Activated naive CD4-positive, alpha-beta T cell treated with anti-CD3 and anti-CD28 coated beads for 36 hours (primary cell): ENCODE results near the gene RFT1. TPM values are rescaled to one million over a fixed set of nuclear protein-coding genes. Genes with fewer than 3 reads are reported as not detected.

Source experiments
- CTCF ChIA-PET: fragments of 350-600 bp; sonication (Branson Sonifier 250); formaldehyde crosslinking; loops from one replicate; lab custom pipeline; 2021; ENCODE audit warnings: antibody characterized with exemption; lab: Charles Lee
- DNase-seq: peaks from one replicate; pipeline ENCODE4 v3.0.0-alpha.2; 2020
- H3K27ac Mint-ChIP-seq: one replicate; pipeline ENCODE4 v1.8.0; 2021; ENCODE audit warnings: mild to moderate bottlenecking, mixed read lengths
- H3K27me3 Mint-ChIP-seq: one replicate; pipeline ENCODE4 v1.8.0; 2021; ENCODE audit warnings: low read depth, mixed read lengths
- H3K36me3 Mint-ChIP-seq: one replicate; pipeline ENCODE4 v1.8.0; 2021; ENCODE audit warnings: low read depth, mixed read lengths
- H3K4me1 Mint-ChIP-seq: one replicate; pipeline ENCODE4 v1.8.0; 2021; ENCODE audit warnings: low read depth, mixed read lengths
- H3K4me3 Mint-ChIP-seq: one replicate; pipeline ENCODE4 v1.8.0; 2021; ENCODE audit warnings: mild to moderate bottlenecking, moderate library complexity, mixed read lengths
- H3K9me3 Mint-ChIP-seq: one replicate; pipeline ENCODE4 v1.8.0; 2021; ENCODE audit warnings: mixed read lengths
- intact Hi-C: fragments of 100-400 bp; cut with micrococcal nuclease; formaldehyde crosslinking; loops from one replicate; pipeline ENCODE4 v1.15.1; 2023
- total RNA-seq, 2 experiments: library from RNA; stranded (reverse); gene quantifications; one replicate each; pipeline ENCODE4 v1.2.3, GENCODE V29; 2021

RFT1 gene
- total RNA-seq, 2 experiments from 2014 or later = 29.9 to 31.7 TPM

GRCh38 chr3:53161820-53162671, 31.8 kb upstream of the RFT1 start:
- peaks cover 12% of the 10 kb centered on the region for H3K27me3 Mint-ChIP-seq
- CTCF ChIA-PET = interaction anchor here (0.7 kb wide), 1 partner anchor 11 kb away, joined by 3 read pairs; no protein-coding TSS in a partner anchor
- intact Hi-C loops = loop anchor here (1.0 to 2.0 kb wide), 4 partner anchors 32 to 185 kb away; partner anchors contain the start of genes DCP1A and RFT1

GRCh38 chr3:53161450-53161819, 31.2 kb upstream of the RFT1 start:
- intact Hi-C loops = loop anchor here (2.0 kb wide), 1 partner anchor 59 kb away; no protein-coding TSS in a partner anchor
- Mint-ChIP-seq H3K27me3 (peaks cover 17% of the 10 kb centered on the region), H3K4me1 (peaks cover 18% of the 10 kb centered on the region), H3K27ac (peak overlapping the region; percentile 59), H3K4me3 (peak overlapping the region; percentile 74), H3K9me3 (no peaks in the 10 kb centered on the region), H3K36me3 (no peaks in the 10 kb centered on the region)
- DNase-seq = peak; percentile 14
- CTCF ChIA-PET = interaction anchor here (3.4 kb wide), 1 partner anchor 27 kb away, joined by 14 read pairs; no protein-coding TSS in a partner anchor

More at GRCh38 chr3:53161820-53162671, 31.8 kb upstream of the RFT1 start:
- H3K4me1 Mint-ChIP-seq = peaks cover 18% of the 10 kb centered on the region
- peak overlapping the region; percentile 59 for H3K27ac Mint-ChIP-seq
- peak overlapping the region; percentile 74 for H3K4me3 Mint-ChIP-seq
- no peaks in the 10 kb centered on the region for H3K36me3 Mint-ChIP-seq
- peak; percentile 72 for DNase-seq
- H3K9me3 Mint-ChIP-seq = no peaks in the 10 kb centered on the region

GRCh38 chr3:53160660-53161449, 30.6 kb upstream of the RFT1 start, which contains the start of gene PRKCD:
Gene PRKCD, plus strand, starts transcription at chr3:53161209. Its CDS starts 17,214 bp downstream, at chr3:53178423.
- intact Hi-C loops = loop anchor here (2.0 kb wide), 1 partner anchor 58 kb away; no protein-coding TSS in a partner anchor
- CTCF ChIA-PET = interaction anchor here (0.6 to 3.4 kb wide), 3 partner anchors 15 to 29 kb away, joined by 4 to 14 read pairs (median 8); no protein-coding TSS in a partner anchor
- Mint-ChIP-seq H3K27me3 (peaks cover 18% of the 10 kb centered on the region), H3K27ac (peak within 1 kb of the TSS; percentile 59), H3K9me3 (no peaks in the 10 kb centered on the region), H3K4me1 (peaks cover 18% of the 10 kb centered on the region), H3K4me3 (peak within 1 kb of the TSS; percentile 74), H3K36me3 (no peaks in the 10 kb centered on the region)
- DNase-seq = peak; percentile 76

- CTCF ChIA-PET = interaction anchor here (0.6 to 3.4 kb wide), 4 partner anchors 15 to 1027 kb away, joined by 3 to 14 read pairs (median 6); no protein-coding TSS in a partner anchor
These were observed 29.9 kb upstream of the RFT1 start for GRCh38 chr3:53160061-53160659.

GRCh38 chr3:53159156-53160060, 29.2 kb upstream of the RFT1 start:
- Mint-ChIP-seq H3K27ac (no peak overlapping the region), H3K4me1 (peaks cover 18% of the 10 kb centered on the region), H3K4me3 (peak overlapping the region; percentile 48), H3K9me3 (no peaks in the 10 kb centered on the region), H3K36me3 (no peaks in the 10 kb centered on the region), H3K27me3 (peaks cover 31% of the 10 kb centered on the region)
- intact Hi-C loops = loop anchor here (2.0 kb wide), 1 partner anchor 57 kb away; no protein-coding TSS in a partner anchor
- no peak for DNase-seq
- CTCF ChIA-PET = interaction anchor here (0.7 to 3.4 kb wide), 4 partner anchors 25 to 1026 kb away, joined by 3 to 14 read pairs (median 7); no protein-coding TSS in a partner anchor

More at GRCh38 chr3:53160061-53160659, 29.9 kb upstream of the RFT1 start:
- intact Hi-C loops = loop anchor here (2.0 kb wide), 1 partner anchor 57 kb away; no protein-coding TSS in a partner anchor
- Mint-ChIP-seq H3K4me3 (peak overlapping the region; percentile 70), H3K36me3 (no peaks in the 10 kb centered on the region), H3K27ac (no peak overlapping the region), H3K27me3 (peaks cover 25% of the 10 kb centered on the region), H3K4me1 (peaks cover 18% of the 10 kb centered on the region), H3K9me3 (no peaks in the 10 kb centered on the region)
- DNase-seq = no peak

- no peak for DNase-seq
- H3K36me3 Mint-ChIP-seq = no peaks in the 10 kb centered on the region
- intact Hi-C loops = no loop called here
- no peak overlapping the region for H3K4me3 Mint-ChIP-seq
- no peaks in the 10 kb centered on the region for H3K9me3 Mint-ChIP-seq
- H3K27ac Mint-ChIP-seq = no peak overlapping the region
- peaks cover 35% of the 10 kb centered on the region for H3K27me3 Mint-ChIP-seq
- peaks cover 18% of the 10 kb centered on the region for H3K4me1 Mint-ChIP-seq
- CTCF ChIA-PET = interaction anchor here (1.7 to 3.4 kb wide), 2 partner anchors 25 to 44 kb away, joined by 6 to 14 read pairs; no protein-coding TSS in a partner anchor
These were observed 28.5 kb upstream of the RFT1 start for GRCh38 chr3:53158765-53159155.

- H3K9me3 Mint-ChIP-seq = no peaks in the 10 kb centered on the region
- peaks cover 39% of the 10 kb centered on the region for H3K27me3 Mint-ChIP-seq
- intact Hi-C loops = no loop called here
- CTCF ChIA-PET = interaction anchor here (1.7 to 3.4 kb wide), 2 partner anchors 24 to 43 kb away, joined by 6 to 14 read pairs; no protein-coding TSS in a partner anchor
- no peak overlapping the region for H3K27ac Mint-ChIP-seq
- H3K4me1 Mint-ChIP-seq = peaks cover 16% of the 10 kb centered on the region
- no peak overlapping the region for H3K4me3 Mint-ChIP-seq
- no peak for DNase-seq
- no peaks in the 10 kb centered on the region for H3K36me3 Mint-ChIP-seq
These were observed 27.8 kb upstream of the RFT1 start for GRCh38 chr3:53157974-53158580.

- no peak overlapping the region for H3K27ac Mint-ChIP-seq
- intact Hi-C loops = no loop called here
- no peak for DNase-seq
- H3K27me3 Mint-ChIP-seq = peaks cover 39% of the 10 kb centered on the region
- no peaks in the 10 kb centered on the region for H3K9me3 Mint-ChIP-seq
- H3K4me1 Mint-ChIP-seq = peaks cover 7% of the 10 kb centered on the region
- CTCF ChIA-PET = interaction anchor here (1.0 kb wide), 1 partner anchor 23 kb away, joined by 4 read pairs; no protein-coding TSS in a partner anchor
- no peaks in the 10 kb centered on the region for H3K36me3 Mint-ChIP-seq
- H3K4me3 Mint-ChIP-seq = no peak overlapping the region
These were observed 26.2 kb upstream of the RFT1 start for GRCh38 chr3:53156368-53156834.

GRCh38 chr3:53155760-53156159, 25.5 kb upstream of the RFT1 start:
- Mint-ChIP-seq H3K4me1 (peaks cover 7% of the 10 kb centered on the region), H3K27me3 (peaks cover 39% of the 10 kb centered on the region), H3K36me3 (no peaks in the 10 kb centered on the region), H3K27ac (no peak overlapping the region), H3K9me3 (no peaks in the 10 kb centered on the region), H3K4me3 (no peak overlapping the region)
- intact Hi-C loops = no loop called here
- no peak for DNase-seq
- CTCF ChIA-PET = interaction anchor here (1.8 kb wide), 1 partner anchor 41 kb away, joined by 4 read pairs; no protein-coding TSS in a partner anchor

- CTCF ChIA-PET = interaction anchor here (1.8 kb wide), 1 partner anchor 42 kb away, joined by 4 read pairs; no protein-coding TSS in a partner anchor
These were observed 24.6 kb upstream of the RFT1 start for GRCh38 chr3:53154881-53155285.

More at GRCh38 chr3:53154881-53155285, 24.6 kb upstream of the RFT1 start:
- no peak overlapping the region for H3K27ac Mint-ChIP-seq
- H3K9me3 Mint-ChIP-seq = no peaks in the 10 kb centered on the region
- no peak overlapping the region for H3K4me3 Mint-ChIP-seq
- no peak for DNase-seq
- peaks cover 36% of the 10 kb centered on the region for H3K27me3 Mint-ChIP-seq
- H3K4me1 Mint-ChIP-seq = peaks cover under 1% of the 10 kb centered on the region
- intact Hi-C loops = no loop called here
- H3K36me3 Mint-ChIP-seq = no peaks in the 10 kb centered on the region
